Body of pancreas (tissue), 4 donors: ENCODE results near the gene PACRG. TPM values are rescaled to one million over a fixed set of nuclear protein-coding genes. Genes with fewer than 3 reads are reported as not detected.

Experiments
- ATAC-seq: fragments of 150-250 bp; one replicate; pipeline ENCODE4 v1.9.1; 2016
- DNase-seq, 4 donors: peaks; one replicate each; pipeline ENCODE4 v3.0.0-alpha.2; 2019
- H3K27ac ChIP-seq, 4 donors: fragments of 200-600 bp; sonication (generic); 1 replicate in 3 of 4; 2 replicates in 1 of 4; pipeline versions ENCODE4 v1.5.1 to v1.6.1; 2016 to 2019; ENCODE audit warnings: mild to moderate bottlenecking in 1 of 4, mixed read lengths in 1 of 4, moderate library complexity in 1 of 4
- H3K27me3 ChIP-seq, 2 donors: fragments of 200-600 bp; sonication (generic); one replicate each; pipeline ENCODE4 v1.6.0; 2016; ENCODE audit warnings: mild to moderate bottlenecking in 1 of 2
- H3K36me3 ChIP-seq, 2 donors: fragments of 200-600 bp; sonication (generic); replicated peaks in 1 of 2; 2 replicates each; pipeline ENCODE4 v1.5.1; 2016; ENCODE audit warnings: low read depth in 2 of 2; ENCODE audit not compliant: insufficient read depth in 1 of 2
- H3K4me1 ChIP-seq: fragments of 200-600 bp; sonication (generic); one replicate; pipeline ENCODE4 v1.6.0; 2016
- H3K4me3 ChIP-seq, 2 donors: fragments of 200-600 bp; sonication (generic); 1 replicate in 1 of 2; 2 replicates in 1 of 2; pipeline ENCODE4 v1.5.1; 2016 to 2019
- H3K9me3 ChIP-seq, 3 donors: fragments of 200-600 bp; sonication (generic); 1 replicate in 2 of 3; 2 replicates in 1 of 3; pipeline ENCODE4 v1.5.1; 2016
- CTCF ChIP-seq, 7 experiments: fragments of 450-650 bp in 4 of 7; fragments of 200-600 bp in 3 of 7; sonication (generic) in 3 of 7; IDR thresholded peaks; one replicate each; pipeline ENCODE4 v1.5.1; 2016 to 2019; ENCODE audit warnings: antibody characterized with exemption in 7 of 7
- POLR2A ChIP-seq, 3 donors: fragments of 450-650 bp; IDR thresholded peaks; one replicate each; pipeline ENCODE4 v1.6.1; 2016; ENCODE audit warnings: antibody characterized with exemption in 3 of 3, mild to moderate bottlenecking in 2 of 3
- WGBS, 2 donors: methylation state at CpG; one replicate each; pipeline ENCODE4 v1.1.5; 2017; 5-methylcytosine and 5-hydroxymethylcytosine counted together
- intact Hi-C: fragments of 100-400 bp; cut with DNase I; formaldehyde crosslinking; loops from one replicate; pipeline ENCODE4 v1.15.1; 2023
- total RNA-seq, 2 donors: library from RNA; depleted of rRNA; stranded (reverse); fragments of >200 nt; gene quantifications; one replicate each; pipeline ENCODE4 v1.1.0, GENCODE V29; 2016

Gene PACRG
- total RNA-seq, 2 donors from 2014 or later, result 7.8 to 10.9 TPM

GRCh38 chr6:163285691-163286090, 557.9 kb downstream of the PACRG start:
- Histone ChIP-seq H3K36me3 (no peaks in the 10 kb centered on the region), H3K27me3 (no peaks in the 10 kb centered on the region), H3K4me1 (no peaks in the 10 kb centered on the region), H3K27ac (no peak overlapping the region), H3K4me3 (no peak overlapping the region), H3K9me3 (no peaks in the 10 kb centered on the region)
- ATAC-seq (no peak), DNase-seq (no peak)
- intact Hi-C loops, result no loop called here
- WGBS, 2 donors, result 76 to 77% methylated on average over 7 of the region's 7 CpGs
- no peak for TF ChIP-seq POLR2A (IDR thresholded peaks at IDR 0.05)
- TF ChIP-seq CTCF (IDR thresholded peaks at IDR 0.05), result no peak

- WGBS, 2 donors, result 90 to 95% methylated on average over 8 of the region's 8 CpGs
- TF ChIP-seq CTCF (IDR thresholded peaks at IDR 0.05) (no peak), POLR2A (IDR thresholded peaks at IDR 0.05) (no peak)
- Histone ChIP-seq H3K36me3 (no peaks in the 10 kb centered on the region), H3K27me3 (no peaks in the 10 kb centered on the region), H3K9me3 (no peaks in the 10 kb centered on the region), H3K27ac (no peak overlapping the region), H3K4me3 (no peak overlapping the region), H3K4me1 (no peaks in the 10 kb centered on the region)
- DNase-seq, result no peak
- no peak for ATAC-seq
- intact Hi-C loops, result no loop called here
Observed at GRCh38 chr6:163287626-163288025, 559.9 kb downstream of the PACRG start.

GRCh38 chr6:163288066-163288465, 560.3 kb downstream of the PACRG start:
- Histone ChIP-seq H3K27ac (no peak overlapping the region), H3K4me1 (no peaks in the 10 kb centered on the region), H3K9me3 (no peaks in the 10 kb centered on the region), H3K4me3 (no peak overlapping the region), H3K36me3 (no peaks in the 10 kb centered on the region), H3K27me3 (no peaks in the 10 kb centered on the region)
- no peak for DNase-seq
- ATAC-seq, result no peak
- TF ChIP-seq CTCF (IDR thresholded peaks at IDR 0.05) (no peak), POLR2A (IDR thresholded peaks at IDR 0.05) (no peak)
- intact Hi-C loops, result no loop called here
- 89 to 90% methylated on average over 8 of the region's 8 CpGs for WGBS, 2 donors

GRCh38 chr6:163288915-163289314, 561.1 kb downstream of the PACRG start:
- no peak overlapping the region for H3K4me3 ChIP-seq
- H3K27ac ChIP-seq, result no peak overlapping the region
- no peak for DNase-seq
- ATAC-seq, result no peak
- intact Hi-C loops, result no loop called here
- H3K36me3 ChIP-seq, result no peaks in the 10 kb centered on the region
- TF ChIP-seq POLR2A (IDR thresholded peaks at IDR 0.05), result no peak
- no peak for TF ChIP-seq CTCF (IDR thresholded peaks at IDR 0.05)
- WGBS, 2 donors, result 79 to 80% methylated on average over 11 of the region's 11 CpGs
- no peaks in the 10 kb centered on the region for H3K4me1 ChIP-seq
- no peaks in the 10 kb centered on the region for H3K27me3 ChIP-seq
- H3K9me3 ChIP-seq, result no peaks in the 10 kb centered on the region

- H3K4me1 ChIP-seq, result no peaks in the 10 kb centered on the region
- H3K36me3 ChIP-seq, result no peaks in the 10 kb centered on the region
- no peaks in the 10 kb centered on the region for H3K27me3 ChIP-seq
Observed at GRCh38 chr6:163289447-163289846, 561.7 kb downstream of the PACRG start.

More at GRCh38 chr6:163289447-163289846, 561.7 kb downstream of the PACRG start:
- intact Hi-C loops, result no loop called here
- no peak for TF ChIP-seq POLR2A (IDR thresholded peaks at IDR 0.05)
- TF ChIP-seq CTCF (IDR thresholded peaks at IDR 0.05), result no peak
- DNase-seq (no peak), ATAC-seq (no peak)
- Histone ChIP-seq H3K27ac (no peak overlapping the region), H3K4me3 (no peak overlapping the region), H3K9me3 (no peaks in the 10 kb centered on the region)
- 89 to 91% methylated on average over 4 of the region's 4 CpGs for whole genome bisulfite sequencing, 2 donors
